22Rv1 (cell line): Measurements from ENCODE around the gene WDTC1.

ENCODE experiments used
- ZFX ChIP-seq: fragments of 450-650 bp; IDR thresholded peaks from 2 replicates; pipeline ENCODE4 v1.6.1; 2017; ENCODE audit warnings: antibody characterized with exemption, borderline replicate concordance
- TF ChIP-seq, protein P1 (sequence below): fragments of 450-650 bp; IDR thresholded peaks from 2 replicates; pipeline ENCODE4 v1.5.1; 2017; ENCODE audit warnings: mild to moderate bottlenecking

GRCh38 chr1:27298632-27299384 is 64.4 kb downstream of the WDTC1 start:
- TF ChIP-seq, protein P1, sequence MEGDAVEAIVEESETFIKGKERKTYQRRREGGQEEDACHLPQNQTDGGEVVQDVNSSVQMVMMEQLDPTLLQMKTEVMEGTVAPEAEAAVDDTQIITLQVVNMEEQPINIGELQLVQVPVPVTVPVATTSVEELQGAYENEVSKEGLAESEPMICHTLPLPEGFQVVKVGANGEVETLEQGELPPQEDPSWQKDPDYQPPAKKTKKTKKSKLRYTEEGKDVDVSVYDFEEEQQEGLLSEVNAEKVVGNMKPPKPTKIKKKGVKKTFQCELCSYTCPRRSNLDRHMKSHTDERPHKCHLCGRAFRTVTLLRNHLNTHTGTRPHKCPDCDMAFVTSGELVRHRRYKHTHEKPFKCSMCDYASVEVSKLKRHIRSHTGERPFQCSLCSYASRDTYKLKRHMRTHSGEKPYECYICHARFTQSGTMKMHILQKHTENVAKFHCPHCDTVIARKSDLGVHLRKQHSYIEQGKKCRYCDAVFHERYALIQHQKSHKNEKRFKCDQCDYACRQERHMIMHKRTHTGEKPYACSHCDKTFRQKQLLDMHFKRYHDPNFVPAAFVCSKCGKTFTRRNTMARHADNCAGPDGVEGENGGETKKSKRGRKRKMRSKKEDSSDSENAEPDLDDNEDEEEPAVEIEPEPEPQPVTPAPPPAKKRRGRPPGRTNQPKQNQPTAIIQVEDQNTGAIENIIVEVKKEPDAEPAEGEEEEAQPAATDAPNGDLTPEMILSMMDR: no peak
- no peak for TF ChIP-seq ZFX
